ENCODE data around the gene PARP4.
"Not testable (repeated sequence)": the region's sequence is repeated elsewhere in the genome, so short reads cannot be mapped to it uniquely, and the experiment has no call there.

PARP4 gene

GRCh38 chr13:24386816-24387708 lies 125.5 kb downstream of the PARP4 start:
- DNase-seq (ENCODE audit: low read depth), result no peak
- no peak for TF ChIP-seq CTCF (IDR thresholded peaks at IDR 0.05; ENCODE audit: insufficient read depth, low read depth, low read length, missing control alignments)
- H3K4me3 ChIP-seq (ENCODE audit: low read length), result no peak overlapping the region

GRCh38 chr13:24385902-24386301 lies 126.7 kb downstream of the PARP4 start:
- no peak for TF ChIP-seq CTCF (IDR thresholded peaks at IDR 0.05; ENCODE audit: insufficient read depth, low read depth, low read length, missing control alignments)
- DNase-seq (ENCODE audit: low read depth), result no peak
- no peak overlapping the region for H3K4me3 ChIP-seq (ENCODE audit: low read length)

GRCh38 chr13:24384946-24385345 lies 127.6 kb downstream of the PARP4 start:
- DNase-seq (ENCODE audit: low read depth); H3K4me3 ChIP-seq (ENCODE audit: low read length): not testable (repeated sequence)

- not testable (repeated sequence) for DNase-seq (ENCODE audit: low read depth); H3K4me3 ChIP-seq (ENCODE audit: low read length)
Measured at GRCh38 chr13:24384091-24384490, 128.5 kb downstream of the PARP4 start.

- no peak overlapping the region for H3K4me3 ChIP-seq (ENCODE audit: low read length)
- no peak for TF ChIP-seq CTCF (IDR thresholded peaks at IDR 0.05; ENCODE audit: insufficient read depth, low read depth, low read length, missing control alignments)
- no peak for DNase-seq (ENCODE audit: low read depth)
Measured at GRCh38 chr13:24381541-24382265, 130.9 kb downstream of the PARP4 start.

- peak; percentile 28 for DNase-seq (ENCODE audit: low read depth)
- H3K4me3 ChIP-seq (ENCODE audit: low read length), result not testable (repeated sequence)
Measured at GRCh38 chr13:24380881-24381280, 131.7 kb downstream of the PARP4 start.

- H3K4me3 ChIP-seq (ENCODE audit: low read length); DNase-seq (ENCODE audit: low read depth): not testable (repeated sequence)
Measured at GRCh38 chr13:24380227-24380626, 132.4 kb downstream of the PARP4 start.

GRCh38 chr13:24371273-24371672 lies 141.3 kb downstream of the PARP4 start:
- not testable (repeated sequence) for DNase-seq (ENCODE audit: low read depth); H3K4me3 ChIP-seq (ENCODE audit: low read length)

Data from epithelial cell of esophagus (primary cell).